Measurements from ENCODE around the gene CIZ1. TPM values are rescaled to one million over a fixed set of nuclear protein-coding genes. Genes with fewer than 3 reads are reported as not detected.

Gene CIZ1
- total and polyA plus RNA-seq, 11 donors, result 42.6 to 101 (median 73.8) TPM

DNA sequence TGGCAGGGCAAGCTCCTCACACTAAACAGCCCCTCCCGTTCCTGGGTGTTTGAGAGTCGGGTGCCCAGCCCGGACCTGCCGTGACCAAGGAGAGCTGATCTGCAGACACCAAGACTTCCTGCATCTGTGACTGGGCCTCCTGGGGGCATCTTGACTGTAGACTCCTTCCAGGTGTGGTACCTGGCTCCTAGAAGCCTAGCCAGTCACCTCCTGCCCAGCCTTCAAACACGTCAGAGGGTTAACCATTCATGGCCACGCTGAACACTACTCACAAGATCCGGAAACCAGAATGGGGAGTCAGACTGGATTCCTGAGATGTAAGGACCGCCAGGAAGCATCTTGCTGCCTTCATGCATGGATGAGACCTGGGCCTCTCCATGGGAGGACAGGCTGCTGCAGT, 45.8 kb downstream of the CIZ1 start:
- H3K36me3 ChIP-seq, result no peaks in the 10 kb centered on the region
- H3K4me1 ChIP-seq, result peaks cover 0 to 38% (median 11%) of the 10 kb centered on the region in 12 donors
- intact Hi-C loops (cut with DNase I), result no loop called here
- H3K27ac ChIP-seq, result no peak overlapping the region
- DNase-seq (no peak), ATAC-seq (no peak)
- no peak overlapping the region for H3K4me3 ChIP-seq
- no peaks in the 10 kb centered on the region for H3K27me3 ChIP-seq
- WGBS, 4 donors, result 83 to 89% (median 86%) methylated on average over 8 of the region's 8 CpGs
- TF ChIP-seq POLR2A (IDR thresholded peaks at IDR 0.05), result no peak
- no peak for TF ChIP-seq CTCF (IDR thresholded peaks at IDR 0.05)
- H3K9me3 ChIP-seq, result no peaks in the 10 kb centered on the region

GRCh38 chr9:128144239-128145181, 46.9 kb downstream of the CIZ1 start:
- ATAC-seq (no peak), DNase-seq (peak in 2 of 5 donors; percentile 24 to 52)
- TF ChIP-seq CTCF (IDR thresholded peaks at IDR 0.05) (no peak), POLR2A (IDR thresholded peaks at IDR 0.05) (no peak)
- Histone ChIP-seq H3K9me3 (no peaks in the 10 kb centered on the region), H3K36me3 (no peaks in the 10 kb centered on the region), H3K4me3 (no peak overlapping the region), H3K27me3 (no peaks in the 10 kb centered on the region), H3K4me1 (peaks cover 0 to 27% (median 9%) of the 10 kb centered on the region in 12 donors), H3K27ac (peak overlapping the region in 6 of 12 donors; percentile 22 to 54 (median 48))
- 88 to 92% (median 90%) methylated on average over 14 to 22 of the region's 22 CpGs for WGBS, 4 donors
- intact Hi-C loops (cut with DNase I), result no loop called here

GRCh38 chr9:128143525-128144238, 47.7 kb downstream of the CIZ1 start:
- intact Hi-C loops (cut with DNase I), result no loop called here
- Histone ChIP-seq H3K4me1 (peaks cover 0 to 19% (median 5%) of the 10 kb centered on the region in 12 donors), H3K27ac (peak overlapping the region in 9 of 12 donors; percentile 9 to 54 (median 46)), H3K9me3 (no peaks in the 10 kb centered on the region), H3K27me3 (no peaks in the 10 kb centered on the region), H3K4me3 (no peak overlapping the region), H3K36me3 (no peaks in the 10 kb centered on the region)
- TF ChIP-seq POLR2A (IDR thresholded peaks at IDR 0.05) (no peak), CTCF (IDR thresholded peaks at IDR 0.05) (no peak)
- WGBS, 4 donors, result 66 to 76% (median 71%) methylated on average over 8 of the region's 8 CpGs
- peak in 2 of 5 donors; percentile 17 to 44 for DNase-seq
- ATAC-seq, result peak in 3 of 4 donors; percentile 34 to 63 (median 52)

DNA sequence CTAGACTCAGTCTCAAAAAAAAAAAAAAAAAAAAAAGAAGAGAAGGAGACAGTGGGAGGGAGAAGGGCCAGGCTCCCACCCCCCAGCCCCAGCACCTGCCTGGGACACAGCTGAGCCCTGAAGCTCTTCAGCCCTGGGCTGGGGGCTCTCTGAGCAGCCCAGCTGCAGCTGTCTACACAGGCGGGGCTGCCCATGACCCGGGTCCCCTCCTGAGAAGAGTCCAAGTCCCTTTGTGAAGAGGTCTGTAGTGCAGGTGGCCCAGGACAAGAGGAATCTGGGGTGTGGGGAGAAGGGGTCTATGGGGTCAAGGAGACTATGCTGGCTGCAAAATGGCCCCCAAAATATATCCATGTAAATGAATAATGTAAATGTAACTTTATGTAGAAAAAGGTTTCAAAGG, 48.8 kb downstream of the CIZ1 start:
- Histone ChIP-seq H3K27me3 (no peaks in the 10 kb centered on the region), H3K9me3 (no peaks in the 10 kb centered on the region), H3K4me1 (peaks cover 0 to 16% (median 5%) of the 10 kb centered on the region in 12 donors), H3K36me3 (no peaks in the 10 kb centered on the region), H3K27ac (peak overlapping the region in 4 of 12 donors; percentile 6 to 30 (median 20)), H3K4me3 (no peak overlapping the region)
- 84 to 93% (median 90%) methylated on average over 2 of the region's 2 CpGs for WGBS, 4 donors
- TF ChIP-seq CTCF (IDR thresholded peaks at IDR 0.05) (no peak), POLR2A (IDR thresholded peaks at IDR 0.05) (no peak)
- ATAC-seq (no peak), DNase-seq (peak in 2 of 5 donors; percentile 5 to 11)
- intact Hi-C loops (cut with DNase I), result no loop called here

Data from heart left ventricle (tissue), 16 donors.